Measurements from ENCODE around the gene CHTOP. TPM values are rescaled to one million over a fixed set of nuclear protein-coding genes. Genes with fewer than 3 reads are reported as not detected.
"Not testable (repeated sequence)": the region's sequence is repeated elsewhere in the genome, so short reads cannot be mapped to it uniquely, and the experiment has no call there.

Gene CHTOP
- total RNA-seq, result 110 and 114 TPM in 2 replicates

- peaks cover 36% of the 10 kb centered on the region for H3K36me3 Mint-ChIP-seq (ENCODE audit: low read depth)
- peak within 1 kb of the TSS; percentile 91 for H3K4me3 Mint-ChIP-seq
- H3K27ac Mint-ChIP-seq, result peak within 1 kb of the TSS; percentile 100
- H3K4me1 Mint-ChIP-seq, result peaks cover 34% of the 10 kb centered on the region
- intact Hi-C loops (cut with micrococcal nuclease), result loop anchor here (1.0 to 5.0 kb wide), 5 partner anchors 24 to 102 kb away; partner anchors contain the start of gene SNAPIN
- no peaks in the 10 kb centered on the region for H3K9me3 Mint-ChIP-seq
- peak; percentile 99 for DNase-seq
- H3K27me3 Mint-ChIP-seq, result no peaks in the 10 kb centered on the region
Observed at GRCh38 chr1:153633754-153634665, at the start of gene CHTOP. TSS of gene CHTOP (plus strand) at chr1:153634066. CDS start at chr1:153636589, 2,523 bp downstream.

GRCh38 chr1:153585006-153585405 lies 48.9 kb upstream of the CHTOP start:
- H3K9me3 Mint-ChIP-seq, result no peaks in the 10 kb centered on the region

GRCh38 chr1:153586347-153586746 lies 47.5 kb upstream of the CHTOP start:
- no peak overlapping the region for H3K27ac Mint-ChIP-seq
- no peaks in the 10 kb centered on the region for H3K4me1 Mint-ChIP-seq
- no peak for DNase-seq
- intact Hi-C loops (cut with micrococcal nuclease), result no loop called here
- peaks cover 19% of the 10 kb centered on the region for H3K27me3 Mint-ChIP-seq
- no peak overlapping the region for H3K4me3 Mint-ChIP-seq
- H3K36me3 Mint-ChIP-seq (ENCODE audit: low read depth), result no peaks in the 10 kb centered on the region
- no peaks in the 10 kb centered on the region for H3K9me3 Mint-ChIP-seq

More at GRCh38 chr1:153585006-153585405, 48.9 kb upstream of the CHTOP start:
- intact Hi-C loops (cut with micrococcal nuclease), result no loop called here
- H3K27ac Mint-ChIP-seq, result no peak overlapping the region
- H3K4me1 Mint-ChIP-seq, result no peaks in the 10 kb centered on the region
- DNase-seq, result no peak
- peaks cover 19% of the 10 kb centered on the region for H3K27me3 Mint-ChIP-seq
- no peaks in the 10 kb centered on the region for H3K36me3 Mint-ChIP-seq (ENCODE audit: low read depth)
- H3K4me3 Mint-ChIP-seq, result no peak overlapping the region

GRCh38 chr1:153587314-153587713 lies 46.6 kb upstream of the CHTOP start:
- Mint-ChIP-seq H3K27ac (no peak overlapping the region), H3K4me1 (no peaks in the 10 kb centered on the region), H3K27me3 (peaks cover 19% of the 10 kb centered on the region), H3K9me3 (no peaks in the 10 kb centered on the region), H3K4me3 (no peak overlapping the region), H3K36me3 (ENCODE audit: low read depth) (no peaks in the 10 kb centered on the region)
- no peak for DNase-seq
- intact Hi-C loops (cut with micrococcal nuclease), result no loop called here

GRCh38 chr1:153588033-153588432 lies 45.8 kb upstream of the CHTOP start:
- peaks cover 19% of the 10 kb centered on the region for H3K27me3 Mint-ChIP-seq
- H3K4me3 Mint-ChIP-seq; intact Hi-C loops (cut with micrococcal nuclease); H3K9me3 Mint-ChIP-seq; H3K36me3 Mint-ChIP-seq (ENCODE audit: low read depth); H3K4me1 Mint-ChIP-seq; H3K27ac Mint-ChIP-seq; DNase-seq: not testable (repeated sequence)

GRCh38 chr1:153588482-153588881 lies 45.4 kb upstream of the CHTOP start:
- Mint-ChIP-seq H3K4me3 (no peak overlapping the region), H3K4me1 (no peaks in the 10 kb centered on the region), H3K27me3 (peaks cover 19% of the 10 kb centered on the region), H3K9me3 (no peaks in the 10 kb centered on the region), H3K27ac (no peak overlapping the region), H3K36me3 (ENCODE audit: low read depth) (no peaks in the 10 kb centered on the region)
- no peak for DNase-seq
- intact Hi-C loops (cut with micrococcal nuclease), result no loop called here

GRCh38 chr1:153592748-153593147 lies 41.1 kb upstream of the CHTOP start:
- H3K36me3 Mint-ChIP-seq (ENCODE audit: low read depth), result no peaks in the 10 kb centered on the region
- intact Hi-C loops (cut with micrococcal nuclease), result no loop called here
- peaks cover 2% of the 10 kb centered on the region for H3K27me3 Mint-ChIP-seq
- no peak overlapping the region for H3K27ac Mint-ChIP-seq
- H3K4me3 Mint-ChIP-seq, result no peak overlapping the region
- peaks cover 7% of the 10 kb centered on the region for H3K4me1 Mint-ChIP-seq
- H3K9me3 Mint-ChIP-seq, result no peaks in the 10 kb centered on the region
- DNase-seq, result no peak

- Mint-ChIP-seq H3K9me3 (no peaks in the 10 kb centered on the region), H3K4me1 (peaks cover 19% of the 10 kb centered on the region), H3K27ac (peak overlapping the region; percentile 77), H3K4me3 (no peak overlapping the region), H3K36me3 (ENCODE audit: low read depth) (no peaks in the 10 kb centered on the region), H3K27me3 (no peaks in the 10 kb centered on the region)
- intact Hi-C loops (cut with micrococcal nuclease), result no loop called here
- DNase-seq, result no peak
Observed at GRCh38 chr1:153597206-153597605, 36.7 kb upstream of the CHTOP start.

- H3K27ac Mint-ChIP-seq, result peak overlapping the region; percentile 54
- peaks cover 19% of the 10 kb centered on the region for H3K4me1 Mint-ChIP-seq
- no peaks in the 10 kb centered on the region for H3K27me3 Mint-ChIP-seq
- H3K36me3 Mint-ChIP-seq (ENCODE audit: low read depth), result no peaks in the 10 kb centered on the region
- DNase-seq, result peak; percentile 74
- intact Hi-C loops (cut with micrococcal nuclease), result no loop called here
- H3K9me3 Mint-ChIP-seq, result no peaks in the 10 kb centered on the region
- no peak overlapping the region for H3K4me3 Mint-ChIP-seq
Observed at GRCh38 chr1:153598309-153599172, 35.3 kb upstream of the CHTOP start.

GRCh38 chr1:153599847-153600246 lies 34.0 kb upstream of the CHTOP start:
- intact Hi-C loops (cut with micrococcal nuclease), result no loop called here
- peaks cover 19% of the 10 kb centered on the region for H3K4me1 Mint-ChIP-seq
- H3K4me3 Mint-ChIP-seq, result no peak overlapping the region
- H3K27ac Mint-ChIP-seq, result no peak overlapping the region
- H3K36me3 Mint-ChIP-seq (ENCODE audit: low read depth), result no peaks in the 10 kb centered on the region
- no peaks in the 10 kb centered on the region for H3K27me3 Mint-ChIP-seq
- DNase-seq, result no peak
- no peaks in the 10 kb centered on the region for H3K9me3 Mint-ChIP-seq

GRCh38 chr1:153602749-153603148 lies 31.1 kb upstream of the CHTOP start:
- H3K27me3 Mint-ChIP-seq, result no peaks in the 10 kb centered on the region
- no peaks in the 10 kb centered on the region for H3K36me3 Mint-ChIP-seq (ENCODE audit: low read depth)
- peaks cover 12% of the 10 kb centered on the region for H3K4me1 Mint-ChIP-seq
- H3K9me3 Mint-ChIP-seq, result no peaks in the 10 kb centered on the region
- intact Hi-C loops (cut with micrococcal nuclease), result no loop called here
- H3K4me3 Mint-ChIP-seq, result no peak overlapping the region
- H3K27ac Mint-ChIP-seq, result no peak overlapping the region
- no peak for DNase-seq

- no peak for DNase-seq
- intact Hi-C loops (cut with micrococcal nuclease), result no loop called here
- Mint-ChIP-seq H3K27ac (no peak overlapping the region), H3K27me3 (no peaks in the 10 kb centered on the region), H3K9me3 (no peaks in the 10 kb centered on the region), H3K36me3 (ENCODE audit: low read depth) (no peaks in the 10 kb centered on the region), H3K4me3 (no peak overlapping the region), H3K4me1 (peaks cover 4% of the 10 kb centered on the region)
Observed at GRCh38 chr1:153606194-153606593, 27.7 kb upstream of the CHTOP start.

- Mint-ChIP-seq H3K36me3 (ENCODE audit: low read depth) (no peaks in the 10 kb centered on the region), H3K27ac (no peak overlapping the region), H3K27me3 (no peaks in the 10 kb centered on the region), H3K4me1 (no peaks in the 10 kb centered on the region), H3K4me3 (no peak overlapping the region), H3K9me3 (no peaks in the 10 kb centered on the region)
- intact Hi-C loops (cut with micrococcal nuclease), result no loop called here
- DNase-seq, result no peak
Observed at GRCh38 chr1:153607381-153607780, 26.5 kb upstream of the CHTOP start.

Data from activated CD4-positive, alpha-beta T cell treated with anti-CD3 and anti-CD28 coated beads, Interleukin-2, amount 10 ng/mL, durations not matched to agents 24 days and 14 days (primary cell).